GM12873 (cell line): Measurements from ENCODE around the gene GRIP1.

Experiments
- TF ChIP-seq, protein P1 (sequence below): IDR thresholded peaks from 2 replicates; pipeline ENCODE4 v1.5.1; 2012; ENCODE audit warnings: low read depth, mild to moderate bottlenecking, moderate library complexity, low read length, control low read depth; ENCODE audit not compliant: insufficient read depth; ENCODE audit errors: missing control alignments

The GRIP1 gene

DNA sequence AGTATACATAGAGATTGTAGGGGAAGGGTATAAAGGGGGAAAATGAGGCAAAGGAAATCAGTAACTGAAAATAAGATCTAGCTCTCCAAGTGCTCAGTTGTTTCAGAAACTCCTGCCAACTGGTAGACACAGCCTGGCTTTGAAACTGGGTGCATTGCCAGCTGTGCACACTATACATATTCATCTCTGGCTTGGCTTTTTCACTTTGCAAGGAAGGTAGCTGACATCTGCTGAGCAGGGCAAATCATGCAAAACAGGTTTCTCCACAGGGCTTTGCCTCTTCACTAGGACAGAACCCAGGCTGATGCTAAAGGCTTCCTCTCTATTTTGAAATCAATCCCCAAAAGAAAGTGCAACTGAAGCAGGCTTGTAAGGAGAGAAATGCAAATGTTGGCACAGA is 275.1 kb downstream of the GRIP1 start:
- TF ChIP-seq, protein P1, sequence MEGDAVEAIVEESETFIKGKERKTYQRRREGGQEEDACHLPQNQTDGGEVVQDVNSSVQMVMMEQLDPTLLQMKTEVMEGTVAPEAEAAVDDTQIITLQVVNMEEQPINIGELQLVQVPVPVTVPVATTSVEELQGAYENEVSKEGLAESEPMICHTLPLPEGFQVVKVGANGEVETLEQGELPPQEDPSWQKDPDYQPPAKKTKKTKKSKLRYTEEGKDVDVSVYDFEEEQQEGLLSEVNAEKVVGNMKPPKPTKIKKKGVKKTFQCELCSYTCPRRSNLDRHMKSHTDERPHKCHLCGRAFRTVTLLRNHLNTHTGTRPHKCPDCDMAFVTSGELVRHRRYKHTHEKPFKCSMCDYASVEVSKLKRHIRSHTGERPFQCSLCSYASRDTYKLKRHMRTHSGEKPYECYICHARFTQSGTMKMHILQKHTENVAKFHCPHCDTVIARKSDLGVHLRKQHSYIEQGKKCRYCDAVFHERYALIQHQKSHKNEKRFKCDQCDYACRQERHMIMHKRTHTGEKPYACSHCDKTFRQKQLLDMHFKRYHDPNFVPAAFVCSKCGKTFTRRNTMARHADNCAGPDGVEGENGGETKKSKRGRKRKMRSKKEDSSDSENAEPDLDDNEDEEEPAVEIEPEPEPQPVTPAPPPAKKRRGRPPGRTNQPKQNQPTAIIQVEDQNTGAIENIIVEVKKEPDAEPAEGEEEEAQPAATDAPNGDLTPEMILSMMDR: no peak

DNA sequence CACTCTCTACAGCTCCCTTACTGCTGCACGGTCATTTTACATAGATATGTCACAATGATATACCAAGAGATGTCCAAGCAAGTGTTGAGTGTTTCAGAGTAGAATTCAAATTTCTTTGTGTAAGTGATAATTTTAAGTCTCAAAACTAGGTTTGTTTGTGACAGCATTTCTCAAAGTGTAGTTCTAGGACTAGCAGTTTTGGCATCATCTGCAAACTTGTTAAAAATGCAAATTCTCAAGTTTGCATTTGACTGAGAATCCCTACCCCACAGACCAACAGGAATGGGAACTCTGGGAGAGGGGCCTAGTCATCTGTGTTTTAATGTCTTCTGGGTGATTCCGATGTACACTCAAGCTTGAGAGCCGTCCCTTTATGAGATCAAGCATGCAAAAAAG is 279.0 kb downstream of the GRIP1 start:
- TF ChIP-seq, protein P1: no peak

DNA sequence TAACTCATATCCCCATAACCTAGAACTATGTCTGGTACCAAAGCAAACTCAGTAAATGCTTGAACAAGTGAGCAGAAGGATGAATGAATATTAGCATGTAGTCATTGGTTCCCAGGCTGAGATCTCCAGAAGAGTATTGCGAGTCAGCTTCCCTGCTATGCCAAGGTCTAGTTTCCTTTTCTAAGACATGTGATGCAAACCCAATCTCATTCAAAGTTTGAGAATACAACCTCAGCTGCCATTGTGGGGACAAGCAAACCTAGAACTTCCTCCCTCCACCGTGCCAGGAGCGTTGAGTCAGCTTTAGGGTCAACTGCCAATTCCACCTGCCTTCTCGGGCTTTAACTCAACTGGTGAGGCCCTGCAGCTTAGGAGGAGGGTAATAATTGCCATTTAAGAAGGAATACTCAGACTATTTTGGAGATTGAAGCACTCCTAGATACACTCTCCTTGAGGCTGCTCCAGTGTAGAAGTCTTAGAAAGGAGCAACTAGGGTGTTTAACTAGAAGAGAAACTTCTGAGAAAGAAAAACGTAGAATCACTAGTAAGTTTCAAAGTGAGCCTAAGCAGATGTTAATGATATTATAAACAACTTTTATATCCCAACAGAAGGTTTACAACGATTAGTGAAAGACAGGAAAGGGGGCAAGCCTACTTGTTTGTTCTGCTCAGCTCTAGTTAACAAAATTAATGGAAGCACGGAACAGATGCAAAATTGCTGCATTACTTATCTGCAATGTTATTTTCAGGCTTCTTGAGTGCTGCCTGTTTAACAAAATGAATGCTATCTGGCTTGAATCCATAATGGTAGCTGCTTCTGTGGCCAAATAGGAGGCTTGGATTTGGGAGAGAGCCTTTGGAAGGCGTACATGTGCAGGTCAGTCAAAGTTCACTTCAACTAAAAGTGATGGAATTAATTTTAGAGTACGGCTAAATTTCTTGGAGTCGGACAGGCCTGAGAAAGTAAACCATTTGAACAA is 279.7 kb downstream of the GRIP1 start:
- TF ChIP-seq, protein P1: no peak

DNA sequence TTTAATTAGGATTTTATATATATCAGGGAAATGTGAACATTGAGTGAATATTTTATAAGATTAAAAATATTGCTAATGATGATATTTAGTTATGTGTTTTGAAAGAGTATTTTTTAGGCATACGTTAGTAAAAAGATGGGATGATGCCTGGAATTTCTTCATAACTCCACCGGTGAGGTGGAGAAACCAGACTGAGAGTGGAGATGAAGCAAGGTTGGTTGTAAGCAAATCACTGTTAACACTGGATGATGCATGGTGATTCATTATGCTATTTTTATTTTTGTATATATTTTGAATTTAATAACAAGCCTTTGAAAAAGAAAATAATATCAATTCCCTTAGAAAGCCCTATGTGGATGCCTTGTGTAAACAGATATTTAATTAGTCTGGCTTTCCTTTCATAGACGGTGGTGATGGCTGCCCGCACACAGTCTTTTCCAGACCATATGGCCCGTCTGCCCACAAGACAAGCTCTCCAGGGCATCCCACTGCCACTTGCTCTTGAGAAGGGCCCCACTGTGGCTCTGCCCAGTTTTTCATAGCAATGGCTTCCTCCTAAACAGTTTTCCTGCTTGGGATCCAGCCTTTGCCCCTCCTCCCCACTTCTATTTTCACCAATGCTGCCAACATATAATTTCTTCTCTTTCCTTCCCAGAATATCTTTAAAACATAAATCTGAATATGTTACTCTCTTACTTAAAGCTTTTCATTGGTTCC is 281.1 kb downstream of the GRIP1 start:
- TF ChIP-seq, protein P1: no peak

DNA sequence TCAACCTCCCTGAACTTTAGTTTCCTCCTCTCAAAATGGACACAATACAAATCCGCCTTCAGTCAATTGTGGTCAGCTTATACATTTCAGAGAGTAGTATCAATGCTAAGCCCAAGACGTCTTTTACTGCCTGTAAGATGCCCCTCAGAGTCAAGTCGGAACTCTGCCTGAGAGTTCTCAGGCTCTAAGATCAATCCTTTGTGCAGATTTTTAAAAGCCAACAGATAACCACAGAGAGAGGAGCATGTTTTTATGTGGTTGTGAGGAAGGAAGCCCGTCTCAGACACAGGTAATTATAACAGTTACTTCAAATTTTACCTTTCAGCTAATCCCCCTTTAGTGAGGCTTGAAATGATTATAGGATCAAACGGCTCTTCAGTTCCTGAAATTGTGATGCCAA is 285.0 kb downstream of the GRIP1 start:
- TF ChIP-seq, protein P1: no peak

DNA sequence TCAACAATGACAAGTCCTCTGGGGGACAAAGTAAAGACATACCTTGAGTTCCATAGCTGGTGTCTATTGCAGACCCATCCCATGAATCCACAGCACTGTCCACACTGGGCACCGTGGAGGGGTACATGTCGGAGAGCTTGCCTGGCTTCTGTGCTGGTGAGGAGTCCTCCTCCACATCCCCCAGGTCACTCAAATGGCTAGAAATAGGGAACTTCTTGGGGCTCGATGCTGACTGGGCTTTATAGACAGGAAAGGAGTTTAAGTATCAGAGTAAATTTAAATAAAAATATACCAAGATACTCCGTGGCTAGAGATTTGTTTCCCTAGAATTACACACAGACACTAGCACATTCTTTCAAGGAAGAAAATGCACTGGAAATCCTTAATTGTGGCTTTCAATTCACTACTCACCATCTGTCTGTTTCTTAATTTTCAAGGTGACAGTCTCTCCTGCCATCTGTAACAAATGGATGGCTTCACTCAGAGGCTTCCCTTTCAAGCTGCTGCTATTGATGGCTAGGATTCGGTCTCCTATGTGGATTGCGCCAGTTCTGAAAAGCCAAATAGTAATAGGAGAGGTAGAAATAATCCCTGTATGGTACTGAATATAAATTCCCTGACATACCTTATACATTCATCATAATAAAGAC is 286.5 kb downstream of the GRIP1 start:
- TF ChIP-seq, protein P1: no peak

DNA sequence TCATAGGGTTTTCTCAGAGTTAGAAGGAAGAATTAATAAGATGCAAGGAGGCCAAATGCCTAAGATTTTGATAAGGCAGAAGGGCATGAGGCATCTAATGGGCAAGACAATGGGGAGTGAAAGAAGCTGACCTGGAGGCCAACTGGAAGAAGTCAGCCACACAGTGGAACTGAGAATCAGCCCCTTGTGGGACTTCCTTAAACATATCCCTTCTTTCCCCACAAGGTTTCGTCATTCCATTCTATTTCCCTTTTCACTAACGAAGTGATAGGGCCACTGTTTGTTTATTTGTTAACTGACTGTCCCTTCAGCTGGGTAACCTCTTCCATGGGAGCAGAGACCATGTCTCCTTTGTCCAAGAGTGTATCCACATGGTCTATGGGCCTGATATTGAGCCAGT is 290.4 kb downstream of the GRIP1 start:
- TF ChIP-seq, protein P1: no peak
